Left kidney (tissue), 8 donors: ENCODE measurements around the gene GTF2H1. TPM values are rescaled to one million over a fixed set of nuclear protein-coding genes. Genes with fewer than 3 reads are reported as not detected.
A peak's percentile ranks its signal among the peaks of the same experiment; 100 is the strongest.

Experiments
- DNase-seq: peaks from one replicate; pipeline ENCODE4 v3.0.0-alpha.2; 2013
- long read RNA-seq, 8 donors: transcript quantifications; one replicate each; lab custom pipeline, GENCODE V29; 2026
- polyA plus RNA-seq: library from polyadenylated mRNA; unstranded; fragments of 120-200 nt; gene quantifications from one replicate; pipeline ENCODE4 v1.2.1, GENCODE V29; 2013; ENCODE audit not compliant: insufficient read length

GTF2H1 gene
- polyA plus RNA-seq: 67.8 TPM
- long read RNA-seq, donor 1, transcript GTF2H1-201 (15 exons, 2,982 nt): major isoform, 6 of 10 reads
- long read RNA-seq, donor 1, partial matches to known transcripts: 0 of 10 reads
- long read RNA-seq, donor 1, other reads (novel, unspliced or antisense): 0 of 10 reads
- long read RNA-seq, donor 2, transcript GTF2H1-201 (15 exons, 2,982 nt): major isoform, 5 of 8 reads
- long read RNA-seq, donor 2, partial matches to known transcripts: 0 of 8 reads
- long read RNA-seq, donor 2, other reads (novel, unspliced or antisense): 0 of 8 reads
- long read RNA-seq, donor 3, partial matches to known transcripts: 23 of 25 reads
- long read RNA-seq, donor 3, other reads (novel, unspliced or antisense): 0 of 25 reads
- long read RNA-seq, donor 4: 0 reads
- long read RNA-seq, donor 5, transcript GTF2H1-201 (15 exons, 2,982 nt): major isoform, 5 of 51 reads
- long read RNA-seq, donor 5, partial matches to known transcripts: 44 of 51 reads
- long read RNA-seq, donor 5, other reads (novel, unspliced or antisense): 0 of 51 reads
- long read RNA-seq, donor 6, transcript GTF2H1-201 (15 exons, 2,982 nt): major isoform, 6 of 8 reads
- long read RNA-seq, donor 6, partial matches to known transcripts: 0 of 8 reads
- long read RNA-seq, donor 6, other reads (novel, unspliced or antisense): 0 of 8 reads
- long read RNA-seq, donor 7, transcript GTF2H1-201 (15 exons, 2,982 nt): major isoform, 5 of 41 reads
- long read RNA-seq, donor 7, partial matches to known transcripts: 31 of 41 reads
- long read RNA-seq, donor 7, other reads (novel, unspliced or antisense): 0 of 41 reads
- long read RNA-seq, donor 8, partial matches to known transcripts: 0 of 5 reads
- long read RNA-seq, donor 8, other reads (novel, unspliced or antisense): 0 of 5 reads

DNA sequence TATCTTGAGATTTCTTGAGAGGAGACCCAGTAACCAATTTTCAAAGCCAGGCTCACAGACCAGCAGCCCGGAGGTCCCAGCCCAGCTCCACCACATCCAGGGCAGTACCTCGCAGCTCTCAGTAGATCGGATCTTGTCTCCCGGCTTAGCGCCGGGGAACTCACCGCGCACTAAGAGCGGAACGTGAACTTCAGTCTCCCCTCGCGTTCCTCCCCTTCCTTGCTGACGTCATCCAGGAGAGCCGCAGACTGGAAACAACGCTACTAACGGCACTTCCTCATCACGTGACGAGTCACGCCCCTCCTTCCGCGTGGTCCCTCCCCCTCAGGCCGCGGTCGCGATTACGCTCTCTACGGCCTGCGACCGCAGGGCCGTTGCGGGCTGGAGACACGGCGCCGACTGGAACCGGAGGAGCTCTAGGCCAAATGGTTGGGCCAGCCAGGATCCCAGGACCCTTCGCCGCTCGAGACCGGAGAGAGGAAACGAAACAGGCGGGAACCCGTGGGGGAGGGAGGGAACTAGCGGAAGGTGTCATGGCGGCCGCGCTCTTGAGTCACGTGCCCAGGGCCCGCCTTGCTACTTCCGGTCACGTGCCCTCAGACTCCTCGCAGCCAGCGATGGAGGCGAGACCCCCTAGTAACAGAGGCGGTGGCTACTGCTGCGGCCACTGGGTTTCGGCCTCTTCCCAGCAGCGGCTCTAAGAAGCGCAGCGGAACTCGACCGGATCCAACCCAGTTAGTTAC lies at the start of gene GTF2H1, which contains the start of gene HPS5:
GTF2H1 (plus strand) TSS at position 599 of the 743 bp plus-strand sequence. CDS start 10,508 bp downstream, outside the sequence.
HPS5 (minus strand) TSS at position 172 of the 743 bp plus-strand sequence. CDS start 4,282 bp downstream, outside the sequence.
- peak; percentile 98 for DNase-seq

DNA sequence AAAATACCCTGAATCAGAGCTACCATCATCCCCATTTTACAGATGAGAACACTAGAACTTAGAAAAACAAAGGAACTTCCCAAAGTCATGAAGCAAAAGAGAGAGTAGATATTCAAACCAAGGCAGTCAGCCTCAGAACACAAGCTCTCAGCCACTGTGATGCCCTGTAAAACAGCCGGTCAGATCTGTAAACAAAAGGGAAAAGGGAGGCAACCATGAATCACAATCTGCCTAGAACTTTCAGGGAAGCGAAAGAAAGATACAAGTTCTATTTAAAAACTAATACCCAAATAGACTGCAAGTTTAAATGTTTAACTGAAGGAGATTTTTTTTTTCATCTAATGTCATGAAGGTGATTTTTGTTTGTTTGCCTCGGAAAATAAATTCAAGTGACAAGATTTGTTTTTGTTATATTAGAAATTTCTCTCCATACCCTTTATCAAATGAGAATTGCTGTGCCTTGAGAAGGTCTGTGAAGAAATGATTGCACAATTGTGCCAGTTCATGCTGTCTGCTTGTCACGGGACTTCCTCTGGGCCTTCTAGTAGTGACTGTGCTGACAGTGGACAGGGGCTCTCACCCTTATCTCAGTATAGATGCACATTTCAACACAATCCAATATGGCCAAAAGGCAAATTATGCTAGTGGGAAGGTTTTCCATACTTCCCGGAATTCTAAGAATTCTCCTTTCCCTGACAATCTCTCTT lies 44.6 kb upstream of the GTF2H1 start:
- no peak for DNase-seq

GRCh38 chr11:18280438-18281045 lies 41.8 kb upstream of the GTF2H1 start:
- no peak for DNase-seq

DNA sequence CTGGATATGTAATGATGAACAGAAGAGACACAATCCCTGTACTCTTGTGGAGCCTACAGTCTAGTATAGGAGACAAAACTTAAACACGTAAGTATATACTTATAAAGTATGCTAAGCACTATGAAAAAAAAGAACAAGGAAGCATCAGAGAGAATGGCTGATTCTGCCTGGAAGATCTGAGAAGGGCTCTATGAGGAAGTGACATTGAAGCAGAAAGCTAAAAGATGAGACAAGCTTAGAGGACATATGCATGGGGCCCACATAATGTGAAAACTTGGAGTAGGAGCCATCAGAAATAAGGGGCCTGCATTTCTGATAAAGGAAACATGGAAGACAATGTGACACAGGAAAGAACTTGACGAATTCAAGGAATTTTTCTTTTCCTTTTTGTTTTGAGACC lies 39.7 kb upstream of the GTF2H1 start:
- no peak for DNase-seq

DNA sequence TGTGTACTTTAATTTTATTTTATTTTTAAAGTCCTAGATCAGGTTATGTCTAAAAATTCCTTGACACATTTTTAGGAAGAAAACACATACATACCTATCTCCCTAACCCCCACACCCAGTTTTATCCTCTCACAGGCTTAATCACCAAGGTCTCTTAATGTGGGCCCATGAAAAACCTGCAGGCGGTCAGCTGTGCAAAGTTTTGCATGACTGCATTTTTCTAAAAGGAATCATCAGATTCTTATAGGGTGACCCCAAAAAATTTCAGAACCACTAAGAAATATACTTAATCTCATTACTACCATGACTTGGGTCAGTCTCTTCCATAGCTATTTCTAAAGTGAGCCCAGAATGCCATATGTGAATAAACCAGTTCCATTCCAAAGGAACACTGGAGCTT lies 36.5 kb upstream of the GTF2H1 start:
- no peak for DNase-seq

GRCh38 chr11:18288911-18289310 lies 33.5 kb upstream of the GTF2H1 start:
- no peak for DNase-seq

DNA sequence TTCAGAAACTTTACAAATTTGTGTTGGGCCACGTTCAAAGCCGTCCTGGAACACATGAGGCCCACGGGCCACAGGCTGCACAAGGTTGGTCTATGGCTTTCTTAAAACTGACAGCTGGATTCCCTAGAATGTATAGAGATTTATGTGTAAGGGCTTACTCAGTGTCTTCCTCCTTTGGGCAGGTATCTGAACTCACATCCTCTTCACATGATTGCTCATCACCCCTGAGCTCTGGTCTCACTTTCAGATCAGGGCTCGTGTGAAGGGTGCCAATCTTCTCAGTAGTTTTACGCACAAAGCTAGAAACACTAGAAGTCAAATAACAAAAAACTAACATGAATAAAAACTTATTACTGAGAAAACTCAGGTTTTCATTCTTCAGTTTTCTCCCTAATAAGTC lies 27.5 kb upstream of the GTF2H1 start:
- DNase-seq: no peak

- DNase-seq: no peak
Measured at GRCh38 chr11:18295316-18295715, 27.1 kb upstream of the GTF2H1 start.

DNA sequence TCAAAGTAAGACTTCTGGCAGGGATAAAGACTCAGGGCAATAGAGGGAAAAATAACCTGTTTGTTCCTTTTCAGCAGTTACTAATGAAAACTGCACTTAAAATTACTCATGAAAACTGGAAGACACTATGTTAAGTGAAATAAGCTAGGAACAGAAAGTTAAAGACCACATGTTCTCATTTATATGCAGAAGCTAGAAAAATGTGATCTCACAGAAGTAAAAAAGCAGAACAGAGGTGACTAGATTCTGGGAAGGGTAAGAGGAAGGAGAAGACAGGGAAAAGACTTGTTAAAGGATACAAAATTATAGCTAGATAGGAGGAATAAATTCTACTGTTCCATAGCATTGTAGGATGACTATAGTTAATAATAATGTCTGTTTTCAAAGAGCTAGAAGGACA lies 22.6 kb upstream of the GTF2H1 start:
- DNase-seq: no peak

DNA sequence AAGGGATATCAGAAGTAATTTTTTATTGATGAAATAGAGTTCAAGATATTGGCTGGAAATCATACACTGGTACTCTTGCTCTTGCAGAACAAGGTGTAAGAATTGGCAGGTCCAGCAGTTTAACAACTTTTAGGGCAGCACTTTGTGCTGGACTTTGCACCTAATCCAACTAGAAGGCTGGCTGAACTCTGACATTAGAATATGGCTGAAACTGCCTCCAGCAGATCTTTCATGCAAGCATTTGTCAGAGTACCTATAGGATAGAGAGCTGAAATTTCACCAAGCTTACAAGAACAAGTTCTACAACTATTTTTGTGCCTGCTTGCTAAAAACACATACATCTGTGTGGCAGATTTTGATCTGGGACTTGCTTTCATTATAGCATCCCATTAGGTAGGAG lies 17.6 kb upstream of the GTF2H1 start:
- DNase-seq: no peak

- no peak for DNase-seq
Measured at GRCh38 chr11:18307461-18308139, 14.8 kb upstream of the GTF2H1 start.

GRCh38 chr11:18308242-18308641 lies 14.1 kb upstream of the GTF2H1 start:
- DNase-seq: no peak

DNA sequence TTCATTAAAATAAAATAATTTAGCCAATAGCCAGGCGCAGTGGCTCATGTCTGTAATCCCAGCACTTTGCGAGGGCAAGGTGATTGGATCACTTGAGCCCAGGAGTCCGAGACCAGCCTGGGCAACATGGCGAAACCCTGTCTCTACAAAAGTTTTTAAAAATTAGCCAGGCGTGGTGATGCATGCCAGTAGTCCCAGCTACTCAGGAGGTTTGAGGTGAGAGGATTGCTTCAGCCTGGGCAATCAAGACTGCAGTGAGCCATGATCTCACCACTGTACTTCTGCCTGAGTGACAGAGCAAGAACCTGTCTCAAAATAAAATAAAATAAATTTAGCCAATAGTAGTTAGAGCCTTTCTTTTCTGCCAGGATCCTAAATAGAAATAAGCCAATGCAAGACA lies 12.7 kb upstream of the GTF2H1 start:
- no peak for DNase-seq

DNA sequence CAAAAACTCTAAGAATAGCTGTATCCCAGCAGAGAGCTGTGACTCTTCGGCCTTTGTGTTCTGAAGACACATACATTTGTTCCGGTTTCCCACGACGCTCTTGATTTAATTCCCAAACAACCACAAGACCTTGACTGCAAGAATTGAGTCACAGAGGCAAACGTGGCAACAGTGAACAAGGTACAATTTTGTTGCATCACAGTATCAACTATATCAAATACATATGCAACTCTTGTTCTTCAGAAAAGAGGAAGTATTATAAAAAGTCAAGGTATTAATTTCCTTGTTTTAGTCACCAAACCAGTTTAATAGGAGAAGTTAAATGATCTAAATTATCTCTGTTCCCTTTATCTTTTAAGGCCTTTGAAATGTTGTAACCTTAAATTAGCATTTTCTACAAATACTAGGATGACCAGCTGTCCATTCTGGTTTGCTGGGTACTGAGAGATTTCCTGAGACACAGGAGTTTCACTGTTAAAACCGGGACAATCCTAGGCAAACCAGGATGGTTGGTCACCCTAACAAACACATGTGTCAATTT lies 11.5 kb upstream of the GTF2H1 start:
- DNase-seq: no peak

DNA sequence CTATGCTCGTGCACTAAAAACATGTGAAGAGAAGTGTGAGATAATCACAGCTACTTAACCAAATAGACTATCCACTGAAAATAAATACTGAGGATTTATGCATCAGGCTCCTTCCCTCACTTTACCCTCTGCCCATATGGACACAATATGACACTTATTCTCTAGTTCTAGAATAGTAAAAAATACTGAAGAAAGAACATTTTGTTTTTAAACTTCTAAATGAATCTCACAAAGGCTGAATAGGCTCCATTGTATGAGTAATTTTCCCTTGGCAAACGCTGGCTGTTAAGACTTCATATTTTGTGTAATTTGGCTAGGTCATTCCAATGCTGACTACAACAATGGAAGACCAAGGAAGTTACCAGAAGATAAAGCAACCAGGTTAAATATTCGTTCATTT lies 10.4 kb upstream of the GTF2H1 start:
- no peak for DNase-seq

DNA sequence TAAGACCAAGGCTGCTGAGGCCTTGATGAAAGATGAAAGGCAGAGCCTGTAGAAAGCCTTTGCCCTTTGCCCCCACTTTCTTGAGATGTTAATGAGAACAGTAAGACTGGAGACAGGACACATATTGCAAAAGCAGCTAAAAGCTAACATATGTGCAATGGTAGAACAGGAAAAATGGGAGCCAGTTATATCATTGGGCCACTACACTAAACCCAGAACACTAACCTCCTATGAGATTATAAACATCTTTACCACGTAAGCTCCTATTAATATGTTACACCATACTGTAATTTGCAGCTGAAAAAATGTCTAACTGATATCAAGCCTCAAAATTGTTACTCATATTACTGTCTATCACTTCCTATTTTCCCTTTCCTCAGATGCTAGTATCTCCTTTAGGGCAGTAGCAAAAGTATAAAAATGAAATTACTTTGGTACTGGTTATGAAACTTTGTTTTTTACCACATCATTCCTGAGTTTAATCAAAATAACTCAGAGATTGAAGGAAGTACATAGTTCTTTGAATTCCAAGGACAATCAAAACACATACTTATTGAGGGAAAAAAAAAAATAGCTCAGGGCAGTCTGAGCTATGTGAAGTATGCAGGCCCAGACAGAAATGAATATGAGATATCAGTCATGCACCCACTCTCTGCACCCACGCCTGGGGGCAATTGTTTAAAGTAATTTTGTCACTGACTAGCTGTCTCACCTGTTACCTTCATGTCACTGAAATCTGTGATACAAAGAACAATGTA lies 9.5 kb upstream of the GTF2H1 start:
- DNase-seq: no peak

DNA sequence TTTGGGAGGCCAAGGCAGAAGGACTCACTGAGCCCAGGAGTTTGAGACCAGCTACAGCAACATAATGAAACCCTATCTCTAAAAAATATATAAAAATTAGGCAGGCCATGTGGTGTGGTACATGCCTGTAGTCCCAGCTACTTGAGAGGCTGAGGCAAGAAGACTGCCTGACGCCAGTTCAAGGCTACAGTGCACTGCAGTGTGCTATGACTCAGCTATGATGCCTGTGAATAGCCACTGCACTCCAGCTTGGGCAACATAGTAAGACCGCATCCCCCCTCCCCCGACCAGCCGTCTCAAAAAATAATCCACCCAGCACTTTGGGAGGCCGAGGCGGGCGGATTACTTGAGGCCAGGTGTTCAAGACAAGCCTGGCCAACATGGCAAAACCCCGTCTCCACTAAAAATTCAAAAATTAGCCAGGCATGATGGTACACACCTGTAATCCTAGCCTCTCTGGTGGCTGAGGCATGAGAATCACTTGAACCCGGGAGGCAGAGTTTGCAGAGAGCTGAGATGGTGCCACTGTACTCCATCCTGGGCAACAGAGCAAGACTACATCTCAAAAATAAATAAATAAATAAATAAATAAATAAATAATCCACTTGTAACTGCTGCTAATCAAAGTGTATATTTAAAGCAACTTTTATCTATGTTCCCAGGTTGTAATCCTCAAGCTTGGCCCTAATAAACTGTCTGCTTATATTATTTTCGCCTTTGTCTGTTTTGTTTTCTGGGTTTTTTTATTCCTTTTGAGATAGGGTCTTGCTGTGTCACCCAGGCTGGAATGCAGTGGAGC lies 8.2 kb upstream of the GTF2H1 start:
- no peak for DNase-seq

DNA sequence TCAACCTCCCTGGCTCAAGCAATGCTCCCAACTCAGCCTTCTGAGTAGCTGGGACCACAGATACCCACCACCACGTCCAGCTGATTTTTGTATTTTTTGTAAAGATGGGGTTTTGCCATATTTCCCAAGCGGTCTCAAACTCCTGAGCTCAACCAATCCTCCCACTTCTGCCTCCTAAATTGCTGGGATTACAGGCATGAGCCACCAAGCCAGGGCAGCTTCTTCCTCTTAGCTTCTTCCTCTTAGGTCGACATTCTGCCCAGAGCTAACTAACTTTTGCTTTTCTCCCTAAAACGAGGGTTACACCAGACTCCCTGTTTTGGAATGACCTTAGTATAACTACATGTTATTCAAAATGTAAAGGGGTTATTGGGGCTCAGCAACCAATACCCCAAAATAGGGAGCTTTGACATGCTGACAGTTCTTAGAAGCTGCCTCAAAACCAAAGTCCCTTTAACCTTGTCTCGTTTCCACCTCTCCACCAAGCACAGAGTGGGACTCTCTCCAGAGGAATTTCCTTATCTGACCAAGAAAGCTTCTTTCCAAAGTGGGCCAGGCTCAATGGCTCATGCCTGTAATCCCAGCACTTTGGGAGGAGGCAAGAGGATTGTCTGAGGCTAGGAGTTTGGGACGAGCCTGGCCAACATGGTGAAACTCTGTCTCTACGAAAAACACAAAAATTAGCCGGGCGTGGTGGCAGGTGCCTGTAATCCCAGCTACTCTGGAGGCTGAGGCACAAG lies 7.4 kb upstream of the GTF2H1 start:
- no peak for DNase-seq
